HG02938 (cell line): ENCODE results near the gene PCDHGA9.
"Not testable (repeated sequence)": the region's sequence is repeated elsewhere in the genome, so short reads cannot be mapped to it uniquely, and the experiment has no call there.

Source experiments
- ATAC-seq: cut with Tn5 transposase; IDR thresholded peaks from one replicate; pipeline ENCODE4 v1.9.1; 2021; ENCODE audit warnings: mild to moderate bottlenecking, moderate library complexity; ENCODE audit not compliant: unreplicated experiment

PCDHGA9 gene

DNA sequence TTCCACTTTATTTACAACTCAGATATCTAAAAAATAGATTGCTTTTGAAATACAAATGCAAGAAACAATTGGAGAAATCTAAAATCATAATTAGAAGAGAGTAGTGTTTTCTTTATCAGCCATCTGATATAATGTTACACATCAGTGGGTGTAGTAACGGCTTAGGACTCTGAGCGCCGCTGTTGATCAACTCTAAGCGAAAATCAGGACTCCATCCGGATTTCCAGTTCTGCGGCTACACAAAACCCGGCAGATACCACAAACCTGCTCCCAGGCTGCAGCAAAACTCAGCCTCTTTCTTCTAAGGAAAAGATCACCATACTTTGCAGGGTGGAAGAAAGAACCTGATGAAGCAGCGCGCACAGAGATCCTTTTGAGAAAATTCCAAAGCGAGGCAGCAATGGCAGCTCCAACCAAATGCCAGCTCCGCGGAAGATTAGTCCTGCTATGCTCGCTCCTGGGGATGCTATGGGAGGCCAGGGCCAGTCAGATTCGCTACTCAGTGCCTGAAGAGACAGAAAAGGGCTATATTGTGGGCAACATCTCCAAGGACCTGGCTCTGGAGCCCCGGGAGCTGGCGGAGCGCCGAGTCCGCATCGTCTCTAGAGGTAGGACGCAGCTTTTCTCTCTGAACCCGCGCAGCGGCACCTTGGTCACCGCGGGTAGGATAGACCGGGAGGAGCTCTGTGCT lies at the start of gene PCDHGA9:
PCDHGA9 (plus strand) TSS at position 226 of the 691 bp plus-strand sequence; CDS start at position 401, 175 bp downstream.
- ATAC-seq = no peak

DNA sequence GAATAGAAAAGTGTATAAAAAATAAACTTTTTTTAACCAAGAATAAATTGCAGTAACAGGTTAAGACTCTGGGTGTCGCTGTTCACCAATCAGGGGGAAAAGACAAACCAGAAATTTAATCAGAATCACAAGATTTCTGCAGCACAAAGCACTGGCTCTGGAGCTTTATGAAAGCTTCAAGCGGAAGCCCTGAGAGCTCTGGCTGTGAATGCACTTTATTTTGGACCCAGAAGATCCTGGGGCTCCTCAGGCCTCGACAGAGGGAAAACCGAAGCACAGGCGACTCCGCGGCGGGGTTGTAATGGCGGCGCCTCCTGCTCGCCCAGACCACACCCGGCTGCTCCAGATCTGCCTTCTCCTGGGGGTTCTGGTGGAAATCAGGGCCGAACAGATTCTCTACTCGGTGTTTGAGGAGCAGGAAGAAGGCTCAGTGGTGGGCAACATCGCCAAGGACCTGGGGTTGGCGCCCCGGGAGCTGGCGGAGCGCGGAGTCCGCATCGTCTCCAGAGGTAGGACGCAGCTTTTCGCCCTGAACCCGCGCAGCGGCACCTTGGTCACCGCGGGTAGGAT lies 47.6 kb upstream of the PCDHGA9 start, which contains the start of gene PCDHGA4:
PCDHGA4 (plus strand) TSS at position 122 of the 570 bp plus-strand sequence; CDS start at position 209, 87 bp downstream.
- no peak for ATAC-seq

DNA sequence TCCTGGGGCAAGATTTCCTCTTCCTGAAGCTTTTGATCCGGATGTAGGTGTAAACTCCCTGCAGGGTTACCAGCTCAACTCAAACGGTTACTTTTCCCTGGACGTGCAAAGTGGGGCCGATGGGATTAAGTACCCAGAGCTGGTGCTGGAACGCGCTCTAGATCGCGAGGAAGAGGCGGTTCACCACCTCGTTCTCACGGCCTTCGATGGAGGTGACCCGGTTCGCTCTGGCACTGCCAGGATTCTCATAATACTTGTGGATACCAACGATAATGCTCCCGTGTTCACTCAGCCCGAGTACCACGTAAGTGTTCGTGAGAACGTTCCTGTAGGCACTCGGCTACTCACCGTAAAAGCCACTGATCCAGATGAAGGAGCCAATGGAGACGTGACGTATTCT lies 46.9 kb upstream of the PCDHGA9 start:
- ATAC-seq = no peak

DNA sequence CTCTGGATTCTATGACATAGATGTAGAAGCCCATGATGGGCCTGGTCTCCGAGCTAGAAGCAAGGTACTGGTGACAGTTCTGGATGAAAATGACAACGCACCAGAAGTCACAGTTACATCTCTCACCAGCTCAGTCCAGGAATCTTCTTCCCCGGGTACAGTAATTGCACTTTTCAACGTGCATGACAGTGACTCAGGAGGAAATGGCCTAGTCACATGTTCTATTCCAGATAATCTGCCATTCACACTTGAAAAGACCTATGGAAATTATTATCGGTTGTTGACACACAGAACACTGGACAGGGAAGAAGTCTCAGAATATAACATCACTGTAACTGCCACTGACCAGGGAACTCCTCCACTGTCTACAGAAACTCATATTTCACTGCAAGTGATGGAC lies 46.4 kb upstream of the PCDHGA9 start:
- no peak for ATAC-seq

DNA sequence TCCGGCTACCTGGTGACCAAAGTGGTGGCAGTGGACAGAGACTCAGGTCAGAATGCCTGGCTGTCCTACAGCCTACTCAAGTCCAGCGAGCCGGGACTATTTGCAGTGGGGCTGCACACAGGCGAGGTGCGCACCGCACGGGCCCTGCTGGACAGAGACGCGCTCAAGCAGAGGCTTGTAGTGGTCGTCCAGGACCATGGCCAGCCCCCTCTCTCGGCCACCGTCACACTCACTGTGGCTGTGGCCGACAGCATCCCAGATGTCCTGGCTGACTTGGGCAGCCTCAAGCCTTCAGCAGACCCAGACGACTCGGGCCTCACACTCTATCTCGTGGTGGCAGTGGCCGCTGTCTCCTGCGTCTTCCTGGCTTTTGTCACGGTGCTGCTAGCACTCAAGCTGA lies 45.6 kb upstream of the PCDHGA9 start:
- no peak for ATAC-seq

DNA sequence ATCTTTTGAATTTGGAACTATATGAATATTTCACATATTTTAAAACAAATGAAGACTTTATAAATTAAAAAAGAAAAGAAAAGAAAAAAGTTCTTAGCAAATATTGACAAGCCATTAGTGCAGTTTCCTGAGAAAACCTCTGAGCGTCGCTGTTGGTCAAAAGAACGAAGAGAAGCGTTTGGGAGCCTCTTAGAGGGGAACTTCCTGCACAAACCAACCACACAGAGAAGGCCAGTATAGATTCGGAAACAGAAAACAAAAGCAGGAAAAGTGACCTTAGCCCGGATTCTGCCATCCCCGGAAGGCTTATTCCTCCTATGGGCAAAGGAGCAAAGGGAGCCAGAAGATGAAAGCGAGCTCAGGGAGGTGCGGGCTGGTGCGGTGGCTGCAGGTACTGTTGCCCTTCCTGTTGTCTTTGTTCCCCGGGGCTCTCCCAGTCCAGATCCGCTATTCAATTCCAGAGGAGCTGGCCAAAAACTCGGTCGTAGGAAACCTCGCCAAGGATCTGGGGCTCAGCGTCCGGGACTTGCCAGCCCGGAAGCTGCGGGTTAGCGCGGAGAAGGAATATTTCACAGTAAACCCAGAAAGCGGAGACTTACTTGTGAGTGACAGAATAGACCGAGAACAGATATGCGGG lies 42.7 kb upstream of the PCDHGA9 start, which contains the start of gene PCDHGB2:
PCDHGB2 (plus strand) TSS at position 205 of the 637 bp plus-strand sequence; CDS start at position 347, 142 bp downstream.
- peak; percentile 78 for ATAC-seq

DNA sequence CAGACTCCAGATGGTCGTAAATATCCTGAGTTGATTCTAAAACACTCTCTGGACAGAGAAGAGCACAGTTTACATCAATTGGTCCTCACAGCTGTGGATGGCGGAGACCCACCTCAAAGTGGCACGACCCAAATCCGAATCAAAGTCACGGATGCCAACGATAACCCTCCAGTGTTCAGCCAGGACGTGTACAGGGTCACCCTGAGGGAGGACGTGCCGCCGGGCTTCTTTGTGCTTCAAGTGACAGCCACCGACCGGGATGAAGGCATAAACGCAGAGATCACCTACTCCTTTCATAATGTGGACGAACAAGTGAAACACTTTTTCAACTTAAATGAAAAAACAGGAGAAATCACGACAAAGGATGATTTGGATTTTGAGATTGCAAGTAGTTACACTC lies 41.9 kb upstream of the PCDHGA9 start:
- ATAC-seq = no peak

DNA sequence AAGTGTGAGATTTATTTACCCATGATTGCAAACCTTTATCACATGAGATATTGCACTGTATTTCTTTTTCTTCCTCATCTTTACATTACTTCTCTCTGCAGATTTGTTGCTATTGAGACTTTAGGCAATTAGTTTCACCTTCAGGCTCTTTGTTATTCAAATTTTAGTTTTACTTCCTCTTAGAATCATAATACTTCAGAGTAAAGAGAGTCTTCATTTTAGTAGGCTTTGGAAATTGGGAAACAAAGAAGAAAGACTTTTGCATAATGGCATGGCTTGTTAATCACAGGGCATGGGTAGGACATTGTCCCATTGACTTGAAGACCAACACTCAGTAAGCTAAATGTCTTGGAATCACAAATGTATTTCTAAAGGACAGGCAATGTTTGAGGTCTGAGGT lies 39.9 kb upstream of the PCDHGA9 start:
- ATAC-seq = no peak

DNA sequence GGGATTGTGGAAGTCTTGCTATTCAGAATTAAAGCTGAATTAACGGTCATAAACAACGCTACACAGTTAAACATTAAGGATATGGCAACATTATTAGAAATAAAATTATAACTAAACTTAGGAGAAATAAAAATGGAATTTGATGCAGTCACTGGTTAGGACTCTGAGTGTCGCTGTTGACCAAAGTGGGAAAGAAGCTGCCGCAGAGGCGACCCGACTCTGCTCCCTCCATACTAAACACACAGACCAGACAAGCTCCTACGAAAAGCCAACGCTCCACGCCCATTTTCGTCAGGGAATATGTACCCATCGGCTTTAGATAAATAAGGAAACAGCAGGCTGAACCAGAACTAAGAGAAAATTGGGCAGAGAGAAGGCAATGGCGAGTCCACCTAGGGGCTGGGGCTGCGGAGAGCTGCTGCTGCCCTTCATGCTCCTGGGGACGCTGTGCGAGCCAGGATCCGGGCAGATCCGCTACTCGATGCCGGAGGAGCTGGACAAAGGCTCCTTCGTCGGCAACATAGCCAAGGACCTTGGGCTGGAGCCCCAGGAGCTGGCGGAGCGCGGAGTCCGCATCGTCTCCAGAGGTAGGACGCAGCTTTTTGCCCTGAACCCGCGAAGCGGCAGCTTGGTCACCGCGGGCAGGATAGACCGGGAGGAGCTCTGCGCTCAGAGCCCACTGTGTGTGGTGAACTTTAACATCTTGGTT lies 38.5 kb upstream of the PCDHGA9 start, which contains the start of gene PCDHGA5:
PCDHGA5 (plus strand) TSS at position 211 of the 709 bp plus-strand sequence; CDS start at position 380, 169 bp downstream.
- ATAC-seq = no peak

DNA sequence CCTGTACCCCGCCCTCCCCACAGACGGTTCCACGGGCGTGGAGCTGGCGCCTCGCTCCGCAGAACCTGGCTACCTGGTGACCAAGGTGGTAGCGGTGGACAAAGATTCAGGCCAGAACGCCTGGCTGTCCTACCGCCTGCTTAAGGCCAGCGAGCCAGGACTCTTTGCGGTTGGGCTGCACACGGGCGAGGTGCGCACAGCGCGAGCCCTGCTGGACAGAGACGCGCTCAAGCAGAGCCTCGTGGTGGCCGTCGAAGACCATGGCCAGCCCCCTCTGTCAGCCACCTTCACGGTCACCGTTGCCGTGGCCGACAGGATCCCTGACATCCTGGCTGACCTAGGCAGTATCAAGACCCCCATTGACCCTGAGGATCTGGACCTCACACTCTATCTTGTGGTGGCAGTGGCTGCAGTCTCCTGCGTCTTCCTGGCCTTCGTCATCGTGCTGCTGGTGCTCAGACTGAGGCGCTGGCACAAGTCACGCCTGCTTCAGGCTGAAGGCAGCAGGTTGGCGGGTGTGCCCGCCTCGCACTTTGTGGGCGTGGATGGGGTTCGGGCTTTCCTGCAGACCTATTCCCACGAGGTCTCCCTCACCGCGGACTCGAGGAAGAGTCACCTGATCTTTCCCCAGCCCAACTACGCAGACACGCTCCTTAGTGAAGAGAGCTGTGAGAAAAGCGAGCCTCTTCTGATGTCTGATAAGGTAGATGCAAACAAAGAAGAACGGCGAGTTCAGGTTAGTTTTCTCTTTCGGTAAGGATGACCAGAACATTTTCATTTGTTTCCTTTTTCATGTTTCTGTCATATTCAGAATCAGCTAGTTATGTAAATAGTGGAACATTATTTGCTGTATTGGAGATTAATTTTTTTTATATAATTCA lies 36.3 kb upstream of the PCDHGA9 start:
- no peak for ATAC-seq

DNA sequence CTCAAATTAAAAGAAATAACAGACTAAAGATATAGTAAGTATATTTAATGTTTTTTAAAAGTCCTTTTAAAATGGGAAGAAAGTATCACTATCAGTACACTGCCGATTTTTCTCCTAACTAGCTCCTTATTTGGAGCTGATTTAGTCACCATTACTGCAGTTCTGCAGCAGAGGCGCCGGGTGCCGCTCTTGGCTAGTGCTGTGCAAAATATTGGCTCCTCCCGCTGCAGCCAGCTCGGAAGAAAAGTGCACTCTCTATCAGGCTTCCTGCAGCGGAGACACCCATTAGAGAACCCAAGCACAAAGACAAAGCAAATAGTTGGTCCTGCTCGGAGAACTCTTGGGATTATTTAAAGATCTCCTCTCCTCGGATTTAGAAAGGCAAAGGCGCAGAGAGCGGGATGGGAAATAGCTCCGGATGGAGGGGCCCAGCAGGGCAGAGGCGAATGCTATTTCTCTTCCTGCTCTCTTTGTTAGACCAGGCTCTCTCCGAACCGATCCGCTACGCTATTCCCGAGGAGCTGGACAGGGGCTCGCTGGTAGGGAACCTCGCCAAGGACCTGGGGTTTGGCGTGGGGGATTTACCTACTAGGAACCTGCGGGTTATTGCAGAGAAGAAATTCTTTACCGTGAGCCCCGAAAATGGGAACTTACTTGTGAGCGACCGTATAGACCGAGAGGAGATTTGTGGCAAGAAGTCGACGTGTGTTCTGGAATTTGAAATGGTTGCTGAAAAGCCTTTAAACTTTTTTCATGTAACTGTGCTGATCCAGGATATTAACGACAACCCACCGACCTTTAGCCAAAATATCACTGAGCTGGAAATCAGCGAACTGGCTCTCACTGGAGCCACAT lies 32.4 kb upstream of the PCDHGA9 start, which contains the start of gene PCDHGB3:
PCDHGB3 (plus strand) TSS at position 249 of the 855 bp plus-strand sequence; CDS start at position 402, 153 bp downstream.
- peak; percentile 64 for ATAC-seq

DNA sequence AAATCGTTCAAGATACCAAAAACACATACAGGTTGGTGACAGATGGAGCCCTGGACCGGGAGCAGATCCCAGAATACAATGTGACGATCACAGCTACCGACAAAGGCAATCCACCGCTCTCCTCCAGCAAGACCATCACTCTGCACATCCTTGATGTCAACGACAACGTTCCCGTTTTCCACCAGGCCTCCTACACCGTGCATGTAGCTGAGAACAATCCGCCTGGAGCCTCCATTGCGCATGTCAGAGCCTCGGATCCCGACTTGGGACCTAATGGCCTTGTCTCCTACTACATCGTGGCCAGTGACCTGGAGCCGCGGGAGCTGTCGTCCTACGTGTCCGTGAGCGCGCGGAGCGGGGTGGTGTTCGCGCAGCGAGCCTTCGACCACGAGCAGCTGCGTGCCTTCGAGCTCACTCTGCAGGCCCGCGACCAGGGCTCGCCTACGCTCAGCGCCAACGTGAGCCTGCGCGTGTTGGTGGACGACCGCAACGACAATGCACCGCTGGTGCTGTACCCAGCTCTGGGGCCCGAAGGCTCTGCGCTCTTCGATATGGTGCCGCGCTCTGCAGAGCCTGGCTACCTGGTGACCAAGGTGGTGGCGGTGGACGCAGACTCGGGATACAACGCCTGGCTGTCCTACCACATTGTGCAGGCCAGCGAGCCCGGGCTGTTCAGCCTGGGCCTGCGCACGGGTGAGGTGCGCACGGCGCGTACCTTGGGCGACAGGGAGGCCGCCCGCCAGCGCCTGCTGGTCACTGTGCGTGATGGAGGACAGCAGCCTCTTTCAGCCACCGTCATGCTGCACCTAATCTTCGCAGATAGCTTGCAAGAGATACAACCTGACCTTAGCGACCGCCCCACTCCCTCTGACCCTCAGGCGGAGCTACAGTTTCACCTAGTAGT lies 30.8 kb upstream of the PCDHGA9 start:
- ATAC-seq = no peak

DNA sequence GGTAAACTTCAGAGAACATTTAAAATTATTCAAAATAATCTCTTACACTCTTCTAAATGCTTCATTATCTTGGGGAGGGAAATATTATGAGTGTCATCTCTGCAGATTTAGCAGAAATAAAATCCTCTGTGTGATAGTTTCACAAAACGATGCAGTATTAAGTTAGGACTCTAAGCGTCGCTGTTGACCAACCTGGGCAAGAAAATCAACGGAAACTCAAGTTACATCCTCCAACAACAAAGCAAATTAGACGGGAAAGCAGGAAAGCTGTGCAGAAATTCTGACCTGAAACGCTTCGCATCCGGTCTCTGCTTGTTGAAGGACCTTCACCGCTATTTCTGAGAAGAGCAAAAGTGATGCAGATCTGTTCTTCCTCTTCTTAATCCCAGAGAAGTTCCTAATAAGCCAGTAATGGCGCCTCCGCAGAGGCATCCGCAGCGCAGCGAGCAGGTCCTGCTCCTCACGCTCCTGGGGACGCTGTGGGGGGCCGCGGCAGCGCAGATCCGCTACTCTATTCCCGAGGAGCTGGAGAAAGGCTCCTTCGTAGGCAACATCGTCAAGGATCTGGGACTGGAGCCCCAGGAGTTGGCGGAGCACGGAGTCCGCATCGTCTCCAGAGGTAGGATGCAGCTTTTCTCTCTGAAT lies 28.8 kb upstream of the PCDHGA9 start, which contains the start of gene PCDHGA6:
PCDHGA6 (plus strand) TSS at position 219 of the 645 bp plus-strand sequence; CDS start at position 412, 193 bp downstream.
- ATAC-seq = no peak

DNA sequence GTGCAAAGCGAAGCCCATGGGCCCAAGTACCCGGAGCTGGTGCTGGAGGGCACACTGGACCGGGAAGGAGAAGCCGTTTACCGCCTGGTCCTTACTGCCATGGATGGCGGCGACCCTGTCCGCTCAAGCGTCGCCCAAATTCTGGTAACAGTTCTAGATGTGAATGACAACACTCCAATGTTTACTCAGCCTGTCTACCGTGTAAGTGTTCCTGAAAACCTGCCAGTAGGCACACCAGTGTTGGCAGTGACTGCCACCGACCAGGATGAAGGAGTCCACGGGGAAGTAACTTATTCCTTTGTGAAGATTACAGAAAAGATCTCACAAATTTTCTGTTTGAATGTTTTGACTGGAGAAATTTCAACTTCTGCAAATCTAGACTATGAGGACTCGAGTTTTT lies 28.0 kb upstream of the PCDHGA9 start:
- ATAC-seq = no peak

DNA sequence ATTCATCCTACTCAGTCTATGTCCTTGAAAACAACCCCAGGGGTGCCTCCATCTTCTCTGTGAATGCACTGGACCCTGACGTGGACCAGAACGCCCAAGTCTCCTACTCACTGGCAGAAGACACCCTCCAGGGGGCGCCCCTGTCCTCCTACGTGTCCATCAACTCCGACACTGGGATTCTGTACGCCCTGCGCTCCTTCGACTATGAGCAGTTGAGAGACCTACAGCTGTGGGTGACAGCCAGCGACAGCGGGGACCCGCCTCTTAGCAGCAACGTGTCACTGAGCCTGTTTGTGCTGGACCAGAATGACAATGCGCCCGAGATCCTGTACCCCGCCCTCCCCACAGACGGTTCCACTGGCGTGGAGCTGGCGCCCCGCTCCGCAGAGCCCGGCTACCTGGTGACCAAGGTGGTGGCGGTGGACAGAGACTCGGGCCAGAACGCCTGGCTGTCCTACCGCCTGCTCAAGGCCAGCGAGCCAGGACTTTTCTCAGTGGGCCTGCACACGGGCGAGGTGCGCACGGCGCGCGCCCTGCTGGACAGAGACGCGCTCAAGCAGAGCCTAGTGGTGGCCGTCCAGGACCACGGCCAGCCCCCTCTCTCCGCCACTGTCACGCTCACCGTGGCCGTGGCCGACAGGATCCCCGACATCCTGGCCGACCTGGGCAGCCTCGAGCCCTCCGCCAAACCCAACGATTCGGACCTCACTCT lies 27.0 kb upstream of the PCDHGA9 start:
- not testable (repeated sequence) for ATAC-seq

DNA sequence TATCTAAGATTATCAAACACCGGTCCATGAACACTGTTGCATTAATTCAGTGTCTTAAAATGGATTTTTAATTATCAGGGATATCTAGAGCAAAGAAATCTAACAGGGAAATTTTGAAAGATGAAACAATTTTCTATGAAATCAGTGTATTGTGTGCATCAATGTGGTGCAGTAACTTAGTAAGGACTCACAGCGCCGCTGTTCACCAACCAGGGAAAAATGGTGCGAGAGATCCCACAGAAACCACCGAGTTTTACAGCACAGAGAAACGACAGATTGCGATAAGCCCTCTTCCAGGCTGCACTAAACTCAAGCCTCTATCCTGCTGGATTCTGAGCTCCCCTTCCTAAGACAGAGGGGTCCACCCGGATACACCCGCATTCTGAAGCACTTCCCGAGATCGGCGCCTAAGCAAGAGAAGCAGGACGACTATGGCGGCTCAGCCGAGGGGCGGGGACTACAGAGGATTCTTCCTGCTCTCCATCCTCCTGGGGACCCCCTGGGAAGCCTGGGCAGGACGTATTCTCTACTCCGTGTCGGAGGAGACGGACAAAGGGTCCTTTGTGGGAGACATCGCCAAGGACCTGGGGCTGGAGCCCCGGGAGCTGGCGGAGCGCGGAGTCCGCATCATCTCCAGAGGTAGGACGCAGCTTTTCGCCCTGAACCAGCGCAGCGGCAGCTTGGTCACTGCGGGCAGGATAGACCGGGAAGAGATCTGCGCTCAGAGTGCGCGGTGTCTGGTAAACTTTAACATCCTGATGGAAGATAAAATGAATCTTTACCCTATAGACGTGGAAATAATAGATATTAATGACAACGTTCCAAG lies 19.9 kb upstream of the PCDHGA9 start, which contains the start of gene PCDHGA7:
PCDHGA7 (plus strand) TSS at position 274 of the 826 bp plus-strand sequence; CDS start at position 432, 158 bp downstream.
- no peak for ATAC-seq
